Measurements from ENCODE around the gene SERTAD2.

The SERTAD2 gene
- total RNA-seq: 30.5 to 42.3 reads per million in 2 donors

DNA sequence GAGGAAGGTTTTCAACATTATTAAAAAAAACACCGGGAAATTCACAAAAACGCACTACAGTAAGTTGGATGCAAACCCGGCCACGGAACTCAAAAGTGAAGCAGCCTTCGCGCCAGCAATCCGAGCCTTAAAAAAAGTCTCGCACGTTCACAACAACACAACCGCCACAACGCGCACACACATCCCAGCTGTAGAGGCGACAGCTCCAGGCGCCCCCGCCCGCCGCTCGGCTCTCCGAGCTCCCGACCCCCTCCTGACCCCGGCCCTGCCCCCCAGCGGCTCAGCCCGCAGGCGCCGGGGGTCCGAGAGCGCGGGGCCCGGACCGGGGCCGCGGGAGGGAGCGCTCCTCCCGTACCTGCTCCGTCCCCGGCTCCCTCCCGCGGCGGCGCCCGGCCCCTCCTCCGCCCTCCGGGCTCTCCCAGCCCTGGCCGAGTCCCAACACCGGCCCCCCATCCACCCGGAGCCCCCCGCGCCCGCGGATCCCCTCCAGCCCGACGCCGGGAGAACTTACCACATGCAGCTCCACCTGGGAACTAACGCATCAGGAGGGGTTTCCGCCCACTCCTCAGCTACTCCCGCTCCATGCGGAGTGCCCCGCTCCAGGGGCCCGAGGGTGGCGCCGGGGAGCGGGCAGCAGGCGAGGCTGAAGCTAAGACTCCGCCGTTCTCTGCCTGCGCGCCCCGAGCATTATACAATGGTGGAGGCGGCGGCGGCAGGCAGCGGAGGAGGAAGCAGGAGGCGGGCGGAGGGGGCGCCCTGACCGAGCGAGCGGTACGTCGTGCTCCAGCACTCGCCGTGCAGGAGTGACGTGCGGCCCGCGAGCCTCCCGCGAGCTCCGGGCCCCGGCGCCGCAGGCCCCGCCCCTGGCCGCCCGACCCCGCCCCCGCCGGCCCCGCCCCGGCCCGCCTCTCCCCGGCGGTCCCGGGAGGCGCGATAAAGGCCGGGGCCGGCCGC lies at the start of gene SERTAD2:
SERTAD2 (minus strand) TSS at position 805 of the 954 bp plus-strand sequence. CDS start 17,042 bp downstream, outside the sequence.
- peak; percentile 80 for DNase-seq

DNA sequence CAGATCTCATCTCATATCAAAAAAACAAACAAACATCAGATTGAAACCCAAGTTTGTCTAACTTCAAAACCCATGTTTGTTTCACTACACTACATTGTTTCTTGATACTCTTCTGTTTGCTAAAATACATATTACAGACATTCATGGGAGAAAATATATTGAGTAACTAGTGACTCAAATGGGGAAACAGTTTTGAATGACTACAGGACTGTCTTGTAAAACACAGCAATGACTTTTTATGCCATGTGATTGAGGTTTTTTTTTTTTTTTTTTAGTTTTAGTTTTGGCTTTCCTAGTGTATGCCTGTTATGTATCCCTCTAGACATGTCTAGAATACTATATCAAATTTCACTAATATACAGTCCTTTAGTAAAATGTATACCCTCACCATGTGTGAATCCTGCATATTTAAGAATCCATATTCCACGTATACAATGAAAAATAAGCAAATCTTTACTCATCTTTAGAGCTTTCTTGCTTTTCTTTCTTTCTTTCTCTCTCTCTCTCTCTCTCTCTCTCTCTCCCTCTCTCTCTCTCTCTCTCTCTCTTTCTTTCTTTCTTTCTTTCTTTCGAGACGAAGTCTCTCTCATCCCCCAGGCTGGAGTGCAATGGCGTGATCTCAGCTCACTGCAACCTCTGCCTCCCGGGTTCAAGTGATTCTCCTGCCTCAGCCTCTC lies 46.6 kb upstream of the SERTAD2 start:
- DNase-seq: no peak

GRCh38 chr2:64699712-64700111 lies 46.0 kb upstream of the SERTAD2 start:
- DNase-seq: no peak

GRCh38 chr2:64698668-64699444 lies 45.1 kb upstream of the SERTAD2 start:
- DNase-seq: no peak

GRCh38 chr2:64698177-64698643 lies 44.5 kb upstream of the SERTAD2 start:
- no peak for DNase-seq

GRCh38 chr2:64697297-64698176 lies 43.8 kb upstream of the SERTAD2 start:
- DNase-seq: no peak

GRCh38 chr2:64696636-64697035 lies 42.9 kb upstream of the SERTAD2 start:
- DNase-seq: no peak

GRCh38 chr2:64695721-64696261 lies 42.1 kb upstream of the SERTAD2 start:
- DNase-seq: no peak

GRCh38 chr2:64692401-64692800 lies 38.7 kb upstream of the SERTAD2 start:
- no peak for DNase-seq

DNA sequence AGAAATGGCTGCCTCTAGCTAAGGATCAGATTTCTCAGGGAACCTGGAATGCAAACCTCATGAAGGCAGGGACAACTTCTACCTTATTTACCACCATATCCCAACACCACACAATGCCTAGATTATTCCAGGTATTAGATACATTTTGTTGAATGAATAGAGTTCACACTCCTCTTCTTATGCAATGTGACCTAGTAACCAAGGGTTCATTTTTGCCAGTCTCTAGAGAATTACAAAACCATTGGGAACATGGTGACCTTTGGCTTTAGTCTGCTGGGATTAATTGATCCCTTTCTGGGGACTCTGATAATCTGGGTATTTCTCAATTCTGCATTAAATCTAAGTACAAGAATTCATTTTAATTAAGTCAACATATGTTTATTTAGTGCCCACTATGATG lies 35.2 kb upstream of the SERTAD2 start:
- DNase-seq: no peak

- no peak for DNase-seq
Observed at GRCh38 chr2:64686283-64686956, 32.7 kb upstream of the SERTAD2 start.

- DNase-seq: no peak
Observed at GRCh38 chr2:64685430-64685829, 31.7 kb upstream of the SERTAD2 start.

- DNase-seq: no peak
Observed at GRCh38 chr2:64683771-64684510, 30.2 kb upstream of the SERTAD2 start.

- no peak for DNase-seq
Observed at GRCh38 chr2:64681479-64681967, 27.8 kb upstream of the SERTAD2 start.

DNA sequence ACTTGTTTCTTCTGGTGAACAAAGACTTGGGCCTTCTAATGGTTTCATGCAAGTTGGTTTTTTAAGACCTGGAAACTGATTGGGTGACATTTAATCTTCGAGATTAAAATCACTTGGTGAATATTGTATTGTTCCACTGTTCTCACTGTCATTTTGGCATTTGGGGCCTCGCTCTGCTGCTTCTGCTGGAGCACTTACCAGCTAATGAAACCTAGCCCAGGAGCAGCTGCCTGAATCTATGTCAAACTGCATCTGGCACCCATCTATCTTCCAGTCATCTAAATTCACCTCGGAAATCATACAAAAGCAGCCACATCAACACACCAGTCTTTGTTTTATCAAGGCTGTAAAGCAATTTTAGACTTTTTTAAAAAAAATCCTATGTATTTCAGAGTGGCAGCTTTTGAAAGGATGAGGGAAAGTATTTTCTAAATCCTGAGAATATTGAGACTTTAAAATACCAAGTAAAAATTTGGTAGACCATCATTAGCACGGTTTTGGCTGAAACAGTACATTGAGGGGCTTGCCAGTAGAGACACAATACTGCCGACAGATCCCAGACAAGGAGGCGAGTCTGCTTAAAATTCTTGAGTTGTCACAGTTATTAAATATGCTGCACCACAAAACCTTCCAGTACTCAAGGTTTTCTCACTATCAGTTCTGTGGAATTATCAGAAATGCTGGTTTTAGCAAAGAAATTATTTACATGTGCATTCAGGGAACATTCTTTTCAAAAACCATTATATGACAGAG lies 26.1 kb upstream of the SERTAD2 start:
- DNase-seq: no peak

DNA sequence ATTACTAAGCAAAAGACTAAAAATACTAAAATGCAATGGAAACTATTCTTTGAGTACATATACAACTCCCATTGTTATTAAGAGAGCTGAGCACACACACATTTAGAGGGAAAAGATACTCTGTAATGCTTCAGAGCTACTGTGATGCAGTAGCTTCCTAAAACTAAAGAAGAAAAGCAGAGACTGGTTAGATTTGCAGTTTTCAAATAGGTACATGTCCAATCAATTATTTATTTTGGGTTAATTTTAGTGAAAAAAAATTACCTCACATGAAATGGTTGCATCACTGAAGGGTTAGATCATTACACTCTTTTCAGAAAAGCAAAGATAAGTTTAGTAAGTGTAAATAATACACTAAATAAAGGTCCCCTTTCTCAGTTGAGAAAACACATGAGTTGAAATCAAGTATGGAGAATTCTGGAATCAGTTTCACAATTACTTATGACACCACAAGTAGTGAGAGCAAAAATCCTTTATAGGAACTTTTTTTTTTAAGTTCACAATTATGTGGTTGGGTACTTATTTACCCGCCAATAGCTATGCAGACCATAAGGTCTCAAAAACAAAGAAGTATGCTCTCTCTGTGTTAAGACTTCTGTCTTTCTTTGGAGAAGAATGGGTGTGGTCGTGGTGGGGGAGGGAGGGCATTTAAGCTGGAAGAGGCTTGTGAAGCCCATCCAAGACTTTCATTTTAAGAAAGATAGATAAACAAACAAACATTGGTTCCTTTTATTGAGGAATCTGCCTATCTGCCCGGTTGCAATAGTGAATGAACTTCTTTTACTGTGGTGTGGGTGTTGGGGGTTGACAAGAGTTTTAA lies 25.3 kb upstream of the SERTAD2 start:
- no peak for DNase-seq

DNA sequence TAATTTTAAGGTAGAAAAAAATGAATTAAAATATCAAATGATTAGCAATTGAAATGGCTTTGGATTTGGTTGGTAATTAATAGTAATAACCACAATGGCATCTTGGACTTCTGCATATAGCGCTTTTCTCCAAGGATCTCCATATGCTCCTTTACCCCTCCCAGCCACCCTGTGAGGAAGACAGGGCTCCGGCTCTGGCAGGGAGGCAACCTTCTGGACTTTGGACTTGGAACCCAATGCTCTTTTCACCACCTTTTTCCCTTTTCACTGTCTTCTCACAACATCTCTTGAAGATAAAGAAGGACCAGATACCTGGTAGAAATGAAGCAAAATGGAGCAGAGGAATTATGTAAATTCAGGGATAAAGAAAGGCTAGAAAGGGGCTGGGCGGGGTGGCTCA lies 23.8 kb upstream of the SERTAD2 start:
- no peak for DNase-seq

- no peak for DNase-seq
Observed at GRCh38 chr2:64675860-64676259, 22.1 kb upstream of the SERTAD2 start.

Data from activated gamma-delta T cell (primary cell).